CD4-positive, alpha-beta T cell treated with Interleukin-21 for 1 hour (primary cell): ENCODE data around the gene ZC3H7A.

Experiments used
- DNase-seq: peaks from one replicate; pipeline ENCODE4 v3.0.0-alpha.2; 2020

ZC3H7A gene

DNA sequence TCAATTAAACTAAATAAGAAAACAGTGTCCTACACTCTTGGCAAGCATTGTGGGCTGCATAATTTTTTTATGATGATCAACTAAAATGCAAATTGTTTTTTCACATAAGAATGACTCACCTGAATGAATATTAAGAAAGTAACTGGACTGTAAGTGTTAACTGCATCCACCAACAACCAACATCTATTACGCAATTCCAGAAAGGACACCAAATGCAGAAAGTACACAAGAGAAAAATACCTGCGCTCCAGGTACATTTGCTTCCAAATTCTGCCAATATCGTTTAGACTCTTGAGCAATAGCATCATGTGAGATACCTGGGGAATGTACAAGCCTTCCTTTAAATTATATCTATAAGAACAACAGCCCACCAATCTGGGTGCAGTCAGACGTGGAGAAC is 34.6 kb downstream of the ZC3H7A start:
- no peak for DNase-seq

- no peak for DNase-seq
Observed at GRCh38 chr16:11759997-11760396, 37.1 kb downstream of the ZC3H7A start.

DNA sequence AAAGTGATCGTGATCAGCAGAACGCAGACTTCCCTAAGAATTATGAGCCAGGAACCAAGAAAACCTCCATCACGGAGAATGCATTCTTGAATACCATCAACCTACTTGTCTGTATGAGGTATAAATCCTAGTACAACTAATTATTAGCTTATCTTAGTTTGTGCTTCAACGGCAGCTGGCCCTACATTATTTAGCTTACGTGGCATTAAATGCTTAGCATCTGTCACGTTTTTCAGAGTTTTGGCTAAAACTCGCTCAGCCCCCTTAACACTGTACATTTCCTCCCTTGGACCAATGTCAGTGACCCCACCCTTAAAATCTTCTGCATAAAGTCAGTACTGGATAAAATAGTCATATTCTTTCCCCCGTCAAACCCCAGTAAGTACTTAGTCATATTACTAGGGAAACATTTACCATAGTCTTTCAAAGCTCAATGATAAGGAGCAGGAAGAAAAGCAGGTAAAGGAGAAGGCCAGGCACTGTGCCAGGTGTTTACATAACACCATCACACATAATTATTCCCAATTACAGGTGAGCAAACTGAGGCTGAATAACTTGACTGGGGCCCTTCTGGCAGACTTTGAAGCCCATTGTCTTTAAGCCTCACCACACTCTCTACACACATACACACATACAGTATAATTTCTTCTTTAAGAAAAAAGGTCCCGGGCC is 37.8 kb downstream of the ZC3H7A start:
- no peak for DNase-seq

GRCh38 chr16:11757671-11758545 is 39.1 kb downstream of the ZC3H7A start:
- no peak for DNase-seq

GRCh38 chr16:11756248-11756647 is 40.8 kb downstream of the ZC3H7A start:
- DNase-seq: no peak

DNA sequence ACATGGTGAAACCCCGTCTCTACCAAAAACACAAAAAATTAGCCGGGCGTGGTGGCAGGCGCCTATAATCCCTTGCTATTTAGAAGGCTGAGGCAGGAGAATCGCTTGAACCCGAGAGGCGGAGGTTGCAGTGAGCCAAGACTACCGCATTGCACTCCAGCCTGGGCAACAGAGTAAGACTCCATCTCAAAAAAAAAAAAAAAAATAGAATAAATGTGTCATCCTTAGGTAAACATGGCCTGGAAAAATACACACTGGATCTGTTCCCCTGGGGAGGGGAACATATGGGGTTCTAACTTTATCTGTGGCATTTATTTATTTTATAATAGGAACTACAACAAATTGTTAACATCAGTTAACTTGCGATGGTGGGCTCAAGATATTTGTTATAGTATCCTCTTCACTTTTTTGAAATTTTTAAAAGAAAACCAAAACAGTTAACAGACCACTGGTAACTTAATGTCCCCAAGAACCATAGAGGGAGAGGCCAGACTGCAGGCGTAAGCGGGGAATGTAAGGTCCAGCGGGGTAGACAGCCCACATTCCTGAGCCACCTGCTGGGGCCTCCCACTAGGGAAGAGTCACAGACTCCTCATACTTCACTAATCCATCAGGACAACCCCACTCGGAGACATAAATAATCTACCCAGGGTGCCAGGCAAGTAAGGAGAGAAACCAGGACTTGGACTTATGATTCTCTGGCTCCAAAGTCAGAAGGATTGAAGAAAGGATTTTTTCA is 41.9 kb downstream of the ZC3H7A start:
- DNase-seq: no peak

GRCh38 chr16:11752856-11753255 is 44.2 kb downstream of the ZC3H7A start:
- no peak for DNase-seq

DNA sequence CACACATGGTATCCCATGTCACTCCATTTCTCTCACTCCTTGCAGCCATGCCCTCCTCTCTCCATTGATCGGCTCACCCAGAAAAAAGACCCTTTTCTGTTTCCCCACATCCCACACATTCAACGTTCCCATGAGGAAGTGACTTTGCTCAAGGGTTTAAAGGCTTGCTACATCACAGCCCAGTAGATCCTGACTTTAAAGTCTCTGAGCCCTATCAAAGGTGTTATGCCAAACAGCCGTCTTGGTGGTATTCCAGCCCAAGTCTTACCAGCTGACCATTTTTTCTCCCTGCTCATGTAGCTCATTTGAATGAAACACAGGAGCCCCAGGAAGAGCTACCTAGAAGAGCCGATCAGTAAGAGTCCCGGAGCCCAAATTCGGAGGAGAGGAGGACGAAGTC is 47.0 kb downstream of the ZC3H7A start:
- DNase-seq: no peak

DNA sequence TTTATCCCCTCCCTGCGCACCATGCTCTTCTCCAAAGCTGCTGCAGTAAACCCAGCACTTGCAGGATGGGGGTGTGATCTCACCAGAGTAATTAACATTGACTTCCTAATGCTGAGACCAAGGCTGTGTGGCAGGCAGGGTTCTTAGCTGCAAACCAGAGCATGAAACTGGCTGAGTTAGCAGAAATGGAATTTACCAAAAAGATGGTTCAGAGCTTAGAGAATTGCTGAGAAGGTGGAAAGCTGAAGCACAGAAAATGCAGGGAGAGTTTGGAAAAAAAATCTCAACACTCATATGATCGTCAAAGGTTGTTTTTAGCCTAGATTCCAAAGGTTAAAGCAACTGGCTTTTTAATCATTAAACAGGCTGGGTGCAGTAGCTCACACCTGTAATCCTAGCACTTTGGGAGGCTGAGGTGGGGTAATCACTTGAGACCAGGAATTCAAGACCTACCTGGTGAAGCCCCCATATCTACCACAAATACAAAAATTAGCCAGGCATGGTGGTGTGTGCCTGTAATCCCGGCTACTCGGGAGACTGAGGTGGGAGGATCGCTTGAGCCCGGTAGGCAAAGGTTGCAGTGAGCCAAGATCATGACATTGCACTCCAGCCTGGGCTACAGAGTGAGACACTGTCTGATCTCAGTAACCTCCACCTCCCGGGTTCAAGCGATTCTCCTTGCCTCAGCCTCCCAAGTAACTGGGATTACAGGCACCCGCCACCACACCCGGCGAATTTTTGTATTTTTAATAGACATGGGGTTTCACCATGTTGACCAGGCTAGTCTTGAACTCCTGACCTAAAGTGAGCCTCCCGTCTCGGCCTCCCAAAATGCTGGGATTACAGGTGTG is 48.4 kb downstream of the ZC3H7A start:
- DNase-seq: no peak

DNA sequence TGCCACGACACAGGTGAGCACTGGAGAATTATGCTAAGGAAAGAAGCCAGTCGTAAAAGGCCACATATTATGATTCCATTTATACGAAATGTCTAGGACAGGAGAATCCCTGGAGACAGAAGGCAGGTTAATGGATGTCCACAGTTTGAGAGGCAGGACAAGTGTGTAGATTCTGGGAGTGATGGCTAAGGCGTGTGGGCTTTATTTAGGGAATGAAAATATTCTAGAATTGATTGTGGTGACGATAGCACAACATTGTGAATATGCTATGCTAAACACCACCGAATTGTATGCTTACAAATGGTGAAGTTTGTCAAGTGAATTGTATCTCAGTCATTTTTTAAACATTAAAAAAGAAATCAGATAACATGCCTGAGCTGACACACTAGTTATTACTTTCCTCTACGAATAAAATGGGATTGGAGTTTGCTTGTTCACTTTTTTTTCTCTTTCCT is 49.1 kb downstream of the ZC3H7A start:
- no peak for DNase-seq

GRCh38 chr16:11744075-11744470 is 53.0 kb downstream of the ZC3H7A start:
- DNase-seq: no peak

DNA sequence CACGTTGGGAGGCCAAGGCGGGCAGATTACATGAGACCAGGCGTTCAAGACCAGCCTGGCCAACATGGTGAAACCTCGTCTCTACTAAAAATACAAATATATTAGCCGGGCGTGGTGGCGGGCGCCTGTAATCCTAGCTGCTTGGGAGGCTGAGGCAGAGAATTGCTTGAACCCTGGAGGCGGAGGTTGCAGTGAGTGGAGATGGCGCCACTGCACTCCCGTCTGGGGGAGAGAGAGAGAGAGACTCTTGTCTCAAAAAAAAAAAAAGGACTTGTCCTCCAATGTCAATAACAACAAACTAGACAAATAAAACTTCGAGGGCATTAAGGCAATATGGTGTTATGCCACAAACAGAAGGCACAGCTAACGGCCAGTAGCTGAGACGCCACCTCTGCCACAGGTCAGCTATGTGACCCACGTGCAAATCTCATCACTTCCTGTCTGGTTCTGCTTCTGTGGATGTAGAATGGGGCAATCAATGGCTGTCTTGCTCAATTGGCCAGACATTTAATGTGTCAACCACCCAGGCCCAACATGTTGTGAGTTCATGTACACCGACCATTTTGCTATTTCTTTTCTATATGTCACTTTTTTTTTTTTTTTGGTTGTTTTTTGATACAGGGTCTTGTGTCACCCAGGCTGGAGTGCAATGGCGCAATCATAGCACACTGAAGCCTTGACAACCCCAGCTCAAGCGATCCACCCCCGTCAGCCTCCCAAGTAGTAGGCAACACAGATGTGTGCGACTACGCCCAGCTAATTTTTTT is 53.6 kb downstream of the ZC3H7A start:
- peak; percentile 65 for DNase-seq

DNA sequence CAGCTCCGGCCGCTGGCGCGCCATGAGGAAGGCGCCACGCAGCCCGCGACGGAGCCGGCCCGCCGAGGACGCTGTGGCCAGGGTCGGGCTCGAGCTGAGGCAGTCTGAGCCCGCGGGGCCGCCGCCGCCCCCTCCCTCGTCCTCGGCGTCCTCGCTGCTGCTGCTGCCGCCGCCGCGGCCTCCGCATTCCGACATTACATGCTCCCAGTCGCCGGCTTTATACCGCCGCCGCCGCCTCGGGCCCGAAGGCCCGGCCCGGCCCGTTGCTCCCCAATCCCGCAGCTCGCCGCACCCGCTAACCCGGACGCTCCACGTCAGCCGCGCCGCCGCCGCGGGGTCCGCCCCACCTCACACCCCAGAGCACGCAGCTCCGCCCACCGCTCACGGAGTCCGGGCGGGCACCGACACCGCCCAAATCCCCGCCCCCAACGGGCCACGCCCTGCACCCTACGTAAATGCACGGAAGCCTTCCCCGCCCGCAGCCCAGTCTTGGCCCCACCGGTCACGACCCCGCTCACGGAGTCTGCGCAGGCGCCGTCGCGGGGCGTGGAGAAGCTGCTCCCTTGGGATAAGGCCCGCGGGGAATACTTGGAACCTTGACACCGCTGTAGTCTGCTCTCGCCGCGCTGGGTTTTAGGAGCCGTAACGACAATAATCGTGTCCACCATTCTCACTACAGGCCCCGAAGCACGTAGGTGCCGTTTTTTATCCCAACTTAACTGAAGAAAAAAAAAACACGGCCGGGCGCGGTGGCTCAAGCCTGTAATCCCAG is 54.3 kb downstream of the ZC3H7A start, which contains the start of gene TXNDC11:
Gene TXNDC11 (minus strand): TSS at position 322 of the 772 bp plus-strand sequence. CDS start 127 bp downstream, at position 195.
- peak; percentile 99 for DNase-seq

DNA sequence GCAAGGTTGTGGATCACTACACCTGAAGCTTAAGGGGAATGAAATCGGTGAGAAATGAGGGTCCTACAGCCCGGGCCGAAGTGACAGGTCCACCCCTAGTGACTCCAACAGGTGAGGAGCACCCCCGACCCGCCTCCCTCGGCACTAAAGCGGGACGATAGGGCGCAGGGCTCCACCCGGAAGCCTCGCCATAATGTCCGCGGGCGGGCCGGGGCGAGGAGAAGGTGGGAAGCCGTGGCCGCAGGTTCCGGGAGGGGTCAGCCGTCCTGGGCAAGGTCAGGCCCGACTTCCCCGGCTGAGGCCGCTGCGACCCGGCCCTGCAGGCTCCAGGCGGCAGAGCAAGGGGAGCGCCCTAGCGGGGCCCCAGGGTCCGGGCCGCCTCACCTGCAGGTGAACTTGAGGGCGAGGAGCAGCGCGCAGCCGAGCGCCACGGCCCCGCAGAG is 54.9 kb downstream of the ZC3H7A start:
- peak; percentile 49 for DNase-seq

DNA sequence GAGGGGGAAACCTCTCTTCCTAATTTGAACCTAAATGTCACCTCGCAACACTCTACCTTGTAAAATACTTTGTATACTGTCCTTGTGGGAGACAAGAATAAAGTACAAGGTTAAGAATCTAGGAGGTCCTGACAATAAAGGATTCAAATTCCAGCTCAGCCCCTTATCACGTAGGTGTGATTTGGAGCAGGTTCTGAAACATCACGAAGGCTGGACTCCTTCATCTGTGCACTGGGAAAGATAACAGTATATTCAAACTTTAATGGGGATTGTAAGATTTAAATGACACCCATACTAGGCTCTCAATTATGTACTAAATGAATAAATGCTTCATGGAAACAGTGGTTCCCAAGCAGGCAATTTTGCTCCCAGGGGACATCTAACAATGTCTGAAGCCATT is 56.5 kb downstream of the ZC3H7A start:
- DNase-seq: no peak

DNA sequence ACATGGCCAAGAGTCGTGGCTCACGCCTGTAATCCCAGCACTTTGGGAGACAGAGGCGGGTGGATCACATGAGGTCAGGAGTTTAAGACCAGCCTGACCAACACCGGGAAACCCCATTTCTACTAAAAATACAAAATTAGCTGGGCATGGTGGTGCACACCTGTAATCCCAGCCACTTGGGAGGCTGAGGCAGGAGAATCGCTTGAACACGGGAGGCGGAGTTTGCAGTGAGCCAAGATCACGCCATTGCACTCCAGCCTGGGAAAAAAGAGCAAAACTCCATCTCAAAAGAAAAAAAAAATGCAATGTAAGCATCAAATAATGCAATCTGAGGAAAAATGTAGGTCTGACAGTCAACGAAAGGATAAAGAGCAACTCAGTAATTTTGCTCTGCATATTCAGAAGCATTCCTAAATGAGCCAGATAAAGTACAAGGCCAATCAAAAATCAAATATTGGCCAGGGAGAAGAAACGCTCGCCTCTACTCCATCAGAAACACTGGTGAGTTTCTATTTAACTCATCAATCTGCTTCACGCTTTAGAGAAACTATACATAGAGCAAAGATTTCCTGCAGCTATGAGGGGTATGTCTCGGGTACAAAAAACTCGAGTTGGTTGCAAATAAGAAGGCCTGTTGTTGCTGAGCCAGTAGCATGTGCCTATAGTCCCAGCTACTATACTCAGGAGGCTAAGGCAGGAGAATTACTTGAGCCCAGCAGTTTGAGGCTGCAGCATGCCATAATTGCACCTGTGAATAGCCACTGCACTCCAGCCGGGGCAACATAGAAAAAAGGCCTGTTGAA is 58.1 kb downstream of the ZC3H7A start:
- no peak for DNase-seq

DNA sequence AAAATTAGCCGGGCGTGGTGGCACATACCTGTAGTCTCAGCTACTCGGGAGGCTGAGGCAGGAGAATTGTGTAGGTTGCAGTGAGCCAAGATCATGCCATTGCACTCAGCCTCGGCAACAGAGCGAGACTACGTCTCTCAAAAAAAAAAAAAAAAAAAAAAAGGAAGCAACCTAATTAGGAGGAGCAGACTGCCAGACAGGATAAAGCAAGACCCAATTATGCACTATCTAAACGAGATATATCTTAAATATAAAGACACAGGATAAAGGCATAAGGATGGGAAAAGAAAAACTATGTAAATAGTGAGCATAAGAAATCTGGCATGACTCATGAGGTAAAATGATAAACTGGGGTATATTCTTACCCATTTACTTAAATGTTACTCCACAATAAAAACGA is 59.3 kb downstream of the ZC3H7A start:
- no peak for DNase-seq

- no peak for DNase-seq
Observed at GRCh38 chr16:11736903-11737302, 60.2 kb downstream of the ZC3H7A start.

- no peak for DNase-seq
Observed at GRCh38 chr16:11735787-11736186, 61.3 kb downstream of the ZC3H7A start.

DNA sequence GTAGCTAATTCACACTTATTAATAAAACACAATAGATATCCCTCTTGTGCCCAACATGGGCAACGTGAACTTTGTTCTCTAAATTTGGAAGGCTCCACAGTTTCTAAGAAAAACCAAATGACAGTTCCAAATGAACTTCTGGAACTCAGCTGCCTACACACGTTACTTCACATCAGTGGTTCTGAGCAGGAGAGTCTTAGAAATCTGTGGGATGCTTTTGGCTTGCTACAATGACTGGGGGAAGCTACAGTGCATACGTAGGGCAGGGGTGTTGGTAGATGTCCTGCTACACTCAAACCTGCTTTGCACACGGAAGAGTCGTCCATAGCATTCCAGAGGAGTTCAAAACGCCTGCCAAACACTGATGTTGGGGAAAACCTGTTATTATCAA is 62.4 kb downstream of the ZC3H7A start:
- DNase-seq: no peak
